Mesothelial cell of epicardium (in vitro differentiated cells): ENCODE data around the gene PCMT1. TPM values are rescaled to one million over a fixed set of nuclear protein-coding genes. Genes with fewer than 3 reads are reported as not detected.
"Not testable (repeated sequence)": the region's sequence is repeated elsewhere in the genome, so short reads cannot be mapped to it uniquely, and the experiment has no call there.

Experiments used
- DNase-seq, 2 experiments: peaks; one replicate each; pipeline ENCODE4 v3.0.0; 2021; ENCODE audit warnings: low spot score in 2 of 2; ENCODE audit not compliant: unreplicated experiment in 2 of 2
- H3K27ac Mint-ChIP-seq: 2 replicates; pipeline ENCODE4 v1.8.0; 2021; ENCODE audit warnings: mixed read lengths
- H3K27me3 Mint-ChIP-seq: 2 replicates; pipeline ENCODE4 v1.8.0; 2021; ENCODE audit warnings: low read depth, mixed read lengths
- H3K36me3 Mint-ChIP-seq: 2 replicates; pipeline ENCODE4 v1.8.0; 2021; ENCODE audit warnings: mixed read lengths
- H3K4me1 Mint-ChIP-seq: 2 replicates; pipeline ENCODE4 v1.8.0; 2021; ENCODE audit warnings: mixed read lengths
- H3K4me3 Mint-ChIP-seq: 2 replicates; pipeline ENCODE4 v1.8.0; 2021; ENCODE audit warnings: mild to moderate bottlenecking, moderate library complexity, mixed read lengths
- H3K9me3 Mint-ChIP-seq: 2 replicates; pipeline ENCODE4 v1.8.0; 2021; ENCODE audit warnings: mixed read lengths
- CTCF ChIP-seq: fragments of 200-600 bp; sonication (generic); IDR thresholded peaks from one replicate; pipeline ENCODE4 v1.5.0; 2021; ENCODE audit warnings: antibody characterized with exemption; ENCODE audit not compliant: unreplicated experiment
- total RNA-seq: library from RNA; stranded (reverse); gene quantifications from 3 replicates; pipeline ENCODE4 v1.2.1, GENCODE V29; 2021

PCMT1 gene
- total RNA-seq, 1 donor from 2014 or later: 45.6 TPM

DNA sequence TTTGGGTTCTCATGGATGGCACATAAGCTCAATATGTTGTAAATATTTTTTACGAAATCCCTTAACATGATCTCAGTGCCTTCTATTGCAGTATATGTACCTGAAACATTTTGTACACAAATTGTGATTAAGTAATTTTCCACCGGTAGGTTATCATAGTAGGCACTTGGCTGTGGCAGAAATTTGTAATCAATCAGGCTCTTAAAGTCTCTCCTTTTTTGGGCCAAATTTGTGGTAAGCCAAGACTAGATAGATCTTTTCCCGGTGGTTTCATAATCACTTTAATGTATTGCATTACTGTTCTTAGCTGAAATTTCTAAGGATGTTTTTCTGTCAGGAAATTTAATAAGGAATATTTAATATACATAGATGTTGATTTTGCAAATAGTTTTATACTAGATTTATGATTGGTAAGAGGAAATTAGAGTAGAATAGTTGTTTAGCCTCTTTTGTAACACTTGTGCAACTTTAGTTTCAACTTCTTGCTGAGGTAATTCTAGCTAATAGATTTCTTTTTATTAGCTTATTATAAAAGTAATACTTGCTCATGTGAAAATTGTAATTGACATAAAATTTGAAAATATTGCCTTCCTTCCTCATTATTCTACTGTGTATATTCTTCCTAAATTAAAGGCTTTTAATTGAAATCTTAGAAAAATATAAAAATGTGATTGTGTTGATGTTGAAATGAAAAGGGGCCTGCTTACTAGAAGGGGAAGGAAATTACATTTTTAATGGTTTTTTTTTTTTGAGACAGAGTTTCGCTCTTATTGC lies 3.2 kb downstream of the PCMT1 start:
- Mint-ChIP-seq H3K36me3 (no peaks in the 10 kb centered on the region), H3K4me1 (peaks cover 7% of the 10 kb centered on the region), H3K27me3 (no peaks in the 10 kb centered on the region), H3K4me3 (no peak overlapping the region), H3K9me3 (no peaks in the 10 kb centered on the region), H3K27ac (no peak overlapping the region)
- no peak for TF ChIP-seq CTCF
- no peak for DNase-seq

DNA sequence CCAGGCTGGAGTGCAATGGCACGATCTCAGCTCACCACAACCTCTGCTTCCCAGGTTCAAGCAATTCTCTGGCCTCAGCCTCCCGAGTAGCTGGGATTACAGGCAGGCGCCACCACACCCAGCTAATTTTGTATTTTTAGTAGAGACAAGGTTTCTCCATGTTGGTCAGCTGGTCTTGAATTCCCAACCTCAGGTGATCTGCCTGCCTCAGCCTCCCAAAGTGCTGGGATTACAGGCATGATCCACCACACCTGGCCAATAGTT lies 3.8 kb downstream of the PCMT1 start:
- not testable (repeated sequence) for H3K27me3 Mint-ChIP-seq, H3K27ac Mint-ChIP-seq, DNase-seq, H3K9me3 Mint-ChIP-seq, H3K4me3 Mint-ChIP-seq, H3K4me1 Mint-ChIP-seq, H3K36me3 Mint-ChIP-seq

- DNase-seq: no peak
- H3K4me3 Mint-ChIP-seq: no peak overlapping the region
- no peaks in the 10 kb centered on the region for H3K27me3 Mint-ChIP-seq
- H3K36me3 Mint-ChIP-seq: peaks cover 2% of the 10 kb centered on the region
- no peak for TF ChIP-seq CTCF
- H3K9me3 Mint-ChIP-seq: no peaks in the 10 kb centered on the region
- peaks cover 7% of the 10 kb centered on the region for H3K4me1 Mint-ChIP-seq
- H3K27ac Mint-ChIP-seq: no peak overlapping the region
These were observed 5.0 kb downstream of the PCMT1 start for GRCh38 chr6:149754548-149754947.

GRCh38 chr6:149755300-149756260 lies 6.0 kb downstream of the PCMT1 start:
- peaks cover 3% of the 10 kb centered on the region for H3K4me1 Mint-ChIP-seq
- H3K4me3 Mint-ChIP-seq: no peak overlapping the region
- no peaks in the 10 kb centered on the region for H3K9me3 Mint-ChIP-seq
- peak overlapping the region; percentile 1 for H3K27ac Mint-ChIP-seq
- peaks cover 8% of the 10 kb centered on the region for H3K36me3 Mint-ChIP-seq
- no peak for TF ChIP-seq CTCF
- no peaks in the 10 kb centered on the region for H3K27me3 Mint-ChIP-seq
- no peak for DNase-seq

GRCh38 chr6:149756261-149756636 lies 6.7 kb downstream of the PCMT1 start:
- Mint-ChIP-seq H3K4me3 (no peak overlapping the region), H3K4me1 (no peaks in the 10 kb centered on the region), H3K9me3 (no peaks in the 10 kb centered on the region), H3K27ac (no peak overlapping the region), H3K27me3 (no peaks in the 10 kb centered on the region), H3K36me3 (peaks cover 8% of the 10 kb centered on the region)
- TF ChIP-seq CTCF: no peak
- DNase-seq: no peak

GRCh38 chr6:149761438-149761837 lies 11.9 kb downstream of the PCMT1 start:
- no peak overlapping the region for H3K27ac Mint-ChIP-seq
- H3K36me3 Mint-ChIP-seq: peaks cover 19% of the 10 kb centered on the region
- H3K4me1 Mint-ChIP-seq: no peaks in the 10 kb centered on the region
- no peak for TF ChIP-seq CTCF
- no peak for DNase-seq
- H3K9me3 Mint-ChIP-seq: peaks cover 10% of the 10 kb centered on the region
- H3K27me3 Mint-ChIP-seq: no peaks in the 10 kb centered on the region
- H3K4me3 Mint-ChIP-seq: no peak overlapping the region
